ENCODE results near the gene LRRN3.

Gene LRRN3

GRCh38 chr7:111090846-111091245 lies at the start of gene LRRN3:
LRRN3 (plus strand) TSS chr7:111091127; CDS start chr7:111122773, 31,646 bp downstream.
- H3K9ac ChIP-seq (ENCODE audit: low read length), result no peak within 1 kb of the TSS
- H3K9me3 ChIP-seq (ENCODE audit: control insufficient read depth, low read length), result no peaks in the 10 kb centered on the region
- H3K4me3 ChIP-seq (ENCODE audit: low read length), result no peak within 1 kb of the TSS
- H3K36me3 ChIP-seq (ENCODE audit: control insufficient read depth, insufficient read depth, low read length), result no peaks in the 10 kb centered on the region
- no peaks in the 10 kb centered on the region for H3K4me1 ChIP-seq (ENCODE audit: control insufficient read depth, insufficient read depth, low read length)
- H3K27me3 ChIP-seq (ENCODE audit: control insufficient read depth, insufficient read depth, low read length), result no peaks in the 10 kb centered on the region

GRCh38 chr7:111041577-111041976 lies 49.4 kb upstream of the LRRN3 start:
- Histone ChIP-seq H3K36me3 (ENCODE audit: control insufficient read depth, insufficient read depth, low read length) (no peaks in the 10 kb centered on the region), H3K4me3 (ENCODE audit: low read length) (no peak overlapping the region), H3K27me3 (ENCODE audit: control insufficient read depth, insufficient read depth, low read length) (no peaks in the 10 kb centered on the region), H3K9ac (ENCODE audit: low read length) (no peak overlapping the region), H3K4me1 (ENCODE audit: control insufficient read depth, insufficient read depth, low read length) (no peaks in the 10 kb centered on the region), H3K9me3 (ENCODE audit: control insufficient read depth, low read length) (no peaks in the 10 kb centered on the region)

GRCh38 chr7:111042842-111043241 lies 48.1 kb upstream of the LRRN3 start:
- Histone ChIP-seq H3K4me3 (ENCODE audit: low read length) (no peak overlapping the region), H3K9ac (ENCODE audit: low read length) (no peak overlapping the region), H3K36me3 (ENCODE audit: control insufficient read depth, insufficient read depth, low read length) (no peaks in the 10 kb centered on the region), H3K27me3 (ENCODE audit: control insufficient read depth, insufficient read depth, low read length) (no peaks in the 10 kb centered on the region), H3K4me1 (ENCODE audit: control insufficient read depth, insufficient read depth, low read length) (no peaks in the 10 kb centered on the region), H3K9me3 (ENCODE audit: control insufficient read depth, low read length) (no peaks in the 10 kb centered on the region)

GRCh38 chr7:111043561-111043960 lies 47.4 kb upstream of the LRRN3 start:
- H3K9ac ChIP-seq (ENCODE audit: low read length), result no peak overlapping the region
- no peaks in the 10 kb centered on the region for H3K27me3 ChIP-seq (ENCODE audit: control insufficient read depth, insufficient read depth, low read length)
- H3K4me1 ChIP-seq (ENCODE audit: control insufficient read depth, insufficient read depth, low read length), result no peaks in the 10 kb centered on the region
- H3K4me3 ChIP-seq (ENCODE audit: low read length), result no peak overlapping the region
- no peaks in the 10 kb centered on the region for H3K9me3 ChIP-seq (ENCODE audit: control insufficient read depth, low read length)
- no peaks in the 10 kb centered on the region for H3K36me3 ChIP-seq (ENCODE audit: control insufficient read depth, insufficient read depth, low read length)

GRCh38 chr7:111045449-111045848 lies 45.5 kb upstream of the LRRN3 start:
- Histone ChIP-seq H3K9me3 (ENCODE audit: control insufficient read depth, low read length) (no peaks in the 10 kb centered on the region), H3K9ac (ENCODE audit: low read length) (no peak overlapping the region), H3K4me3 (ENCODE audit: low read length) (no peak overlapping the region), H3K4me1 (ENCODE audit: control insufficient read depth, insufficient read depth, low read length) (no peaks in the 10 kb centered on the region), H3K36me3 (ENCODE audit: control insufficient read depth, insufficient read depth, low read length) (no peaks in the 10 kb centered on the region), H3K27me3 (ENCODE audit: control insufficient read depth, insufficient read depth, low read length) (no peaks in the 10 kb centered on the region)

- Histone ChIP-seq H3K36me3 (ENCODE audit: control insufficient read depth, insufficient read depth, low read length) (no peaks in the 10 kb centered on the region), H3K4me1 (ENCODE audit: control insufficient read depth, insufficient read depth, low read length) (no peaks in the 10 kb centered on the region), H3K9me3 (ENCODE audit: control insufficient read depth, low read length) (no peaks in the 10 kb centered on the region), H3K9ac (ENCODE audit: low read length) (no peak overlapping the region), H3K4me3 (ENCODE audit: low read length) (no peak overlapping the region), H3K27me3 (ENCODE audit: control insufficient read depth, insufficient read depth, low read length) (no peaks in the 10 kb centered on the region)
Measured at GRCh38 chr7:111047595-111047994, 43.3 kb upstream of the LRRN3 start.

GRCh38 chr7:111049971-111050680 lies 40.8 kb upstream of the LRRN3 start:
- Histone ChIP-seq H3K36me3 (ENCODE audit: control insufficient read depth, insufficient read depth, low read length) (no peaks in the 10 kb centered on the region), H3K9ac (ENCODE audit: low read length) (no peak overlapping the region), H3K4me1 (ENCODE audit: control insufficient read depth, insufficient read depth, low read length) (no peaks in the 10 kb centered on the region), H3K9me3 (ENCODE audit: control insufficient read depth, low read length) (no peaks in the 10 kb centered on the region), H3K27me3 (ENCODE audit: control insufficient read depth, insufficient read depth, low read length) (no peaks in the 10 kb centered on the region), H3K4me3 (ENCODE audit: low read length) (no peak overlapping the region)

- no peaks in the 10 kb centered on the region for H3K36me3 ChIP-seq (ENCODE audit: control insufficient read depth, insufficient read depth, low read length)
- H3K27me3 ChIP-seq (ENCODE audit: control insufficient read depth, insufficient read depth, low read length), result no peaks in the 10 kb centered on the region
- H3K4me3 ChIP-seq (ENCODE audit: low read length), result no peak overlapping the region
- H3K9ac ChIP-seq (ENCODE audit: low read length), result no peak overlapping the region
- H3K4me1 ChIP-seq (ENCODE audit: control insufficient read depth, insufficient read depth, low read length), result no peaks in the 10 kb centered on the region
- no peaks in the 10 kb centered on the region for H3K9me3 ChIP-seq (ENCODE audit: control insufficient read depth, low read length)
Measured at GRCh38 chr7:111050875-111051416, 40.0 kb upstream of the LRRN3 start.

- no peaks in the 10 kb centered on the region for H3K9me3 ChIP-seq (ENCODE audit: control insufficient read depth, low read length)
Measured at GRCh38 chr7:111051832-111052231, 39.1 kb upstream of the LRRN3 start.

GRCh38 chr7:111053035-111053434 lies 37.9 kb upstream of the LRRN3 start:
- Histone ChIP-seq H3K4me3 (ENCODE audit: low read length) (no peak overlapping the region), H3K36me3 (ENCODE audit: control insufficient read depth, insufficient read depth, low read length) (no peaks in the 10 kb centered on the region), H3K27me3 (ENCODE audit: control insufficient read depth, insufficient read depth, low read length) (no peaks in the 10 kb centered on the region), H3K4me1 (ENCODE audit: control insufficient read depth, insufficient read depth, low read length) (no peaks in the 10 kb centered on the region), H3K9me3 (ENCODE audit: control insufficient read depth, low read length) (no peaks in the 10 kb centered on the region), H3K9ac (ENCODE audit: low read length) (no peak overlapping the region)

More at GRCh38 chr7:111051832-111052231, 39.1 kb upstream of the LRRN3 start:
- Histone ChIP-seq H3K4me3 (ENCODE audit: low read length) (no peak overlapping the region), H3K4me1 (ENCODE audit: control insufficient read depth, insufficient read depth, low read length) (no peaks in the 10 kb centered on the region), H3K9ac (ENCODE audit: low read length) (no peak overlapping the region), H3K36me3 (ENCODE audit: control insufficient read depth, insufficient read depth, low read length) (no peaks in the 10 kb centered on the region), H3K27me3 (ENCODE audit: control insufficient read depth, insufficient read depth, low read length) (no peaks in the 10 kb centered on the region)

GRCh38 chr7:111056371-111056770 lies 34.6 kb upstream of the LRRN3 start:
- Histone ChIP-seq H3K4me1 (ENCODE audit: control insufficient read depth, insufficient read depth, low read length) (no peaks in the 10 kb centered on the region), H3K4me3 (ENCODE audit: low read length) (no peak overlapping the region), H3K9me3 (ENCODE audit: control insufficient read depth, low read length) (no peaks in the 10 kb centered on the region), H3K27me3 (ENCODE audit: control insufficient read depth, insufficient read depth, low read length) (no peaks in the 10 kb centered on the region), H3K36me3 (ENCODE audit: control insufficient read depth, insufficient read depth, low read length) (no peaks in the 10 kb centered on the region), H3K9ac (ENCODE audit: low read length) (no peak overlapping the region)

- H3K9me3 ChIP-seq (ENCODE audit: control insufficient read depth, low read length), result no peaks in the 10 kb centered on the region
- no peaks in the 10 kb centered on the region for H3K36me3 ChIP-seq (ENCODE audit: control insufficient read depth, insufficient read depth, low read length)
- H3K9ac ChIP-seq (ENCODE audit: low read length), result no peak overlapping the region
- H3K27me3 ChIP-seq (ENCODE audit: control insufficient read depth, insufficient read depth, low read length), result no peaks in the 10 kb centered on the region
- no peaks in the 10 kb centered on the region for H3K4me1 ChIP-seq (ENCODE audit: control insufficient read depth, insufficient read depth, low read length)
- H3K4me3 ChIP-seq (ENCODE audit: low read length), result no peak overlapping the region
Measured at GRCh38 chr7:111057066-111057465, 33.9 kb upstream of the LRRN3 start.

All from mucosa of stomach (tissue), 1 donor.